GM23338 (cell line): Measurements from ENCODE around the gene PGP. TPM values are rescaled to one million over a fixed set of nuclear protein-coding genes. Genes with fewer than 3 reads are reported as not detected.

Experiments used
- EZH2 ChIP-seq: fragments of 200-600 bp; sonication (generic); IDR thresholded peaks from one replicate; pipeline ENCODE4 v1.8.0; 2017; ENCODE audit warnings: antibody characterized with exemption, mild to moderate bottlenecking, low read depth; ENCODE audit not compliant: unreplicated experiment
- EZH2phosphoT487 ChIP-seq: fragments of 200-600 bp; sonication (generic); IDR thresholded peaks from one replicate; pipeline ENCODE4 v1.8.1; 2018; ENCODE audit warnings: antibody characterized with exemption; ENCODE audit not compliant: unreplicated experiment
- REST ChIP-seq: IDR thresholded peaks from one replicate; pipeline ENCODE4 v1.6.1; 2018; ENCODE audit warnings: antibody characterized with exemption; ENCODE audit not compliant: unreplicated experiment
- STAT1 ChIP-seq: IDR thresholded peaks from one replicate; pipeline ENCODE4 v1.6.1; 2016; ENCODE audit warnings: antibody characterized with exemption; ENCODE audit not compliant: unreplicated experiment
- ZNF114 ChIP-seq: fragments of 250-450 bp; sonication (Bioruptor Pico); IDR thresholded peaks from 2 replicates; pipeline ENCODE4 v1.5.0; 2020; ENCODE audit warnings: mild to moderate bottlenecking, moderate library complexity
- ZNF331 ChIP-seq: fragments of 250-450 bp; sonication (Bioruptor Pico); IDR thresholded peaks from 2 replicates; pipeline ENCODE4 v1.5.0; 2020; ENCODE audit warnings: low read depth, mild to moderate bottlenecking, moderate library complexity
- polyA plus RNA-seq: library from polyadenylated mRNA; unstranded; fragments of >200 nt; fragmentation: Nextera tagmentation; extraction: Ambion mirVana; gene quantifications from 2 replicates; pipeline ENCODE4 v1.2.1, GENCODE V29; 2016
- total RNA-seq: library from RNA; depleted of rRNA; stranded (reverse); fragments of >200 nt; shearing (Covaris generic); gene quantifications from 2 replicates; pipeline ENCODE4 v1.2.3, GENCODE V29; 2014
- TF ChIP-seq, protein P1 (sequence below): fragments of 250-450 bp; sonication (Bioruptor Pico); IDR thresholded peaks from 2 replicates; pipeline ENCODE4 v1.5.0; 2020; ENCODE audit warnings: mild to moderate bottlenecking, moderate library complexity

PGP gene
- total and polyA plus RNA-seq, 2 experiments from 2014 or later = 44.4 to 80.3 TPM

- TF ChIP-seq, protein P1, sequence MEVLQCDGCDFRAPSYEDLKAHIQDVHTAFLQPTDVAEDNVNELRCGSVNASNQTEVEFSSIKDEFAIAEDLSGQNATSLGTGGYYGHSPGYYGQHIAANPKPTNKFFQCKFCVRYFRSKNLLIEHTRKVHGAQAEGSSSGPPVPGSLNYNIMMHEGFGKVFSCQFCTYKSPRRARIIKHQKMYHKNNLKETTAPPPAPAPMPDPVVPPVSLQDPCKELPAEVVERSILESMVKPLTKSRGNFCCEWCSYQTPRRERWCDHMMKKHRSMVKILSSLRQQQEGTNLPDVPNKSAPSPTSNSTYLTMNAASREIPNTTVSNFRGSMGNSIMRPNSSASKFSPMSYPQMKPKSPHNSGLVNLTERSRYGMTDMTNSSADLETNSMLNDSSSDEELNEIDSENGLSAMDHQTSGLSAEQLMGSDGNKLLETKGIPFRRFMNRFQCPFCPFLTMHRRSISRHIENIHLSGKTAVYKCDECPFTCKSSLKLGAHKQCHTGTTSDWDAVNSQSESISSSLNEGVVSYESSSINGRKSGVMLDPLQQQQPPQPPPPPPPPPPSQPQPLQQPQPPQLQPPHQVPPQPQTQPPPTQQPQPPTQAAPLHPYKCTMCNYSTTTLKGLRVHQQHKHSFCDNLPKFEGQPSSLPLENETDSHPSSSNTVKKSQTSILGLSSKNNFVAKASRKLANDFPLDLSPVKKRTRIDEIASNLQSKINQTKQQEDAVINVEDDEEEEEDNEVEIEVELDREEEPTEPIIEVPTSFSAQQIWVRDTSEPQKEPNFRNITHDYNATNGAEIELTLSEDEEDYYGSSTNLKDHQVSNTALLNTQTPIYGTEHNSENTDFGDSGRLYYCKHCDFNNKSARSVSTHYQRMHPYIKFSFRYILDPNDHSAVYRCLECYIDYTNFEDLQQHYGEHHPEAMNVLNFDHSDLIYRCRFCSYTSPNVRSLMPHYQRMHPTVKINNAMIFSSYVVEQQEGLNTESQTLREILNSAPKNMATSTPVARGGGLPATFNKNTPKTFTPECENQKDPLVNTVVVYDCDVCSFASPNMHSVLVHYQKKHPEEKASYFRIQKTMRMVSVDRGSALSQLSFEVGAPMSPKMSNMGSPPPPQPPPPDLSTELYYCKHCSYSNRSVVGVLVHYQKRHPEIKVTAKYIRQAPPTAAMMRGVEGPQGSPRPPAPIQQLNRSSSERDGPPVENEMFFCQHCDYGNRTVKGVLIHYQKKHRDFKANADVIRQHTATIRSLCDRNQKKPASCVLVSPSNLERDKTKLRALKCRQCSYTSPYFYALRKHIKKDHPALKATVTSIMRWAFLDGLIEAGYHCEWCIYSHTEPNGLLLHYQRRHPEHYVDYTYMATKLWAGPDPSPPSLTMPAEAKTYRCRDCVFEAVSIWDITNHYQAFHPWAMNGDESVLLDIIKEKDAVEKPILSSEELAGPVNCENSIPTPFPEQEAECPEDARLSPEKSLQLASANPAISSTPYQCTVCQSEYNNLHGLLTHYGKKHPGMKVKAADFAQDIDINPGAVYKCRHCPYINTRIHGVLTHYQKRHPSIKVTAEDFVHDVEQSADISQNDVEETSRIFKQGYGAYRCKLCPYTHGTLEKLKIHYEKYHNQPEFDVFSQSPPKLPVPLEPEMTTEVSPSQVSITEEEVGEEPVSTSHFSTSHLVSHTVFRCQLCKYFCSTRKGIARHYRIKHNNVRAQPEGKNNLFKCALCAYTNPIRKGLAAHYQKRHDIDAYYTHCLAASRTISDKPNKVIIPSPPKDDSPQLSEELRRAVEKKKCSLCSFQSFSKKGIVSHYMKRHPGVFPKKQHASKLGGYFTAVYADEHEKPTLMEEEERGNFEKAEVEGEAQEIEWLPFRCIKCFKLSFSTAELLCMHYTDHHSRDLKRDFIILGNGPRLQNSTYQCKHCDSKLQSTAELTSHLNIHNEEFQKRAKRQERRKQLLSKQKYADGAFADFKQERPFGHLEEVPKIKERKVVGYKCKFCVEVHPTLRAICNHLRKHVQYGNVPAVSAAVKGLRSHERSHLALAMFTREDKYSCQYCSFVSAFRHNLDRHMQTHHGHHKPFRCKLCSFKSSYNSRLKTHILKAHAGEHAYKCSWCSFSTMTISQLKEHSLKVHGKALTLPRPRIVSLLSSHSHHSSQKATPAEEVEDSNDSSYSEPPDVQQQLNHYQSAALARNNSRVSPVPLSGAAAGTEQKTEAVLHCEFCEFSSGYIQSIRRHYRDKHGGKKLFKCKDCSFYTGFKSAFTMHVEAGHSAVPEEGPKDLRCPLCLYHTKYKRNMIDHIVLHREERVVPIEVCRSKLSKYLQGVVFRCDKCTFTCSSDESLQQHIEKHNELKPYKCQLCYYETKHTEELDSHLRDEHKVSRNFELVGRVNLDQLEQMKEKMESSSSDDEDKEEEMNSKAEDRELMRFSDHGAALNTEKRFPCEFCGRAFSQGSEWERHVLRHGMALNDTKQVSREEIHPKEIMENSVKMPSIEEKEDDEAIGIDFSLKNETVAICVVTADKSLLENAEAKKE (CRISPR knock-in tag) = no peak
- no peak for TF ChIP-seq ZNF114 (CRISPR knock-in tag)
- no peak for TF ChIP-seq EZH2phosphoT487
- TF ChIP-seq STAT1 = no peak
- TF ChIP-seq EZH2 = no peak
- TF ChIP-seq ZNF331 (CRISPR knock-in tag) = no peak
- no peak for TF ChIP-seq REST
Measured at GRCh38 chr16:2175454-2175853, 39.2 kb downstream of the PGP start (continued).
